Suprapubic skin (tissue), 3 donors: ENCODE measurements around the gene AHI1.
"Not testable (repeated sequence)": the region's sequence is repeated elsewhere in the genome, so short reads cannot be mapped to it uniquely, and the experiment has no call there.

Source experiments
- POLR2A ChIP-seq, 2 donors: fragments of 450-650 bp; IDR thresholded peaks; one replicate each; pipeline ENCODE4 v1.6.1; 2017; ENCODE audit warnings: antibody characterized with exemption in 2 of 2, mild to moderate bottlenecking in 2 of 2, moderate library complexity in 2 of 2
- TF ChIP-seq, protein P1 (sequence below), 2 donors: fragments of 200-600 bp in 1 of 2; fragments of 450-650 bp in 1 of 2; sonication (generic) in 1 of 2; IDR thresholded peaks; one replicate each; pipeline ENCODE4 v1.5.1; 2016 to 2019; ENCODE audit warnings: antibody characterized with exemption in 2 of 2, mild to moderate bottlenecking in 1 of 2, moderate library complexity in 1 of 2

GRCh38 chr6:135339920-135340319 lies 157.6 kb downstream of the AHI1 start:
- TF ChIP-seq POLR2A (IDR thresholded peaks at IDR 0.05), result not testable (repeated sequence)
- TF ChIP-seq, protein P1, sequence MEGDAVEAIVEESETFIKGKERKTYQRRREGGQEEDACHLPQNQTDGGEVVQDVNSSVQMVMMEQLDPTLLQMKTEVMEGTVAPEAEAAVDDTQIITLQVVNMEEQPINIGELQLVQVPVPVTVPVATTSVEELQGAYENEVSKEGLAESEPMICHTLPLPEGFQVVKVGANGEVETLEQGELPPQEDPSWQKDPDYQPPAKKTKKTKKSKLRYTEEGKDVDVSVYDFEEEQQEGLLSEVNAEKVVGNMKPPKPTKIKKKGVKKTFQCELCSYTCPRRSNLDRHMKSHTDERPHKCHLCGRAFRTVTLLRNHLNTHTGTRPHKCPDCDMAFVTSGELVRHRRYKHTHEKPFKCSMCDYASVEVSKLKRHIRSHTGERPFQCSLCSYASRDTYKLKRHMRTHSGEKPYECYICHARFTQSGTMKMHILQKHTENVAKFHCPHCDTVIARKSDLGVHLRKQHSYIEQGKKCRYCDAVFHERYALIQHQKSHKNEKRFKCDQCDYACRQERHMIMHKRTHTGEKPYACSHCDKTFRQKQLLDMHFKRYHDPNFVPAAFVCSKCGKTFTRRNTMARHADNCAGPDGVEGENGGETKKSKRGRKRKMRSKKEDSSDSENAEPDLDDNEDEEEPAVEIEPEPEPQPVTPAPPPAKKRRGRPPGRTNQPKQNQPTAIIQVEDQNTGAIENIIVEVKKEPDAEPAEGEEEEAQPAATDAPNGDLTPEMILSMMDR (IDR thresholded peaks at IDR 0.05), result not testable (repeated sequence)
